Daoy (cell line): ENCODE measurements around the gene AKT1. TPM values are rescaled to one million over a fixed set of nuclear protein-coding genes. Genes with fewer than 3 reads are reported as not detected.
"Not testable (repeated sequence)": the region's sequence is repeated elsewhere in the genome, so short reads cannot be mapped to it uniquely, and the experiment has no call there.

Experiments used
- DNase-seq: peaks from one replicate; pipeline ENCODE4 v3.0.0-alpha.2; 2015; ENCODE audit warnings: low read depth
- total RNA-seq: library from RNA; depleted of rRNA; stranded (reverse); fragments of >200 nt; shearing (Covaris generic); gene quantifications from 2 replicates; pipeline ENCODE4 v1.2.3, GENCODE V29; 2014

Gene AKT1
- total RNA-seq, 1 experiment from 2014 or later = 125 TPM

- DNase-seq = no peak
Measured at GRCh38 chr14:104753528-104754212, 41.9 kb downstream of the AKT1 start.

- DNase-seq = peak; percentile 100
Measured at GRCh38 chr14:104752735-104753527, 42.6 kb downstream of the AKT1 start, which contains the start of gene SIVA1. Gene SIVA1, plus strand, starts transcription at chr14:104753147. Its CDS starts 55 bp downstream, at chr14:104753202.

- DNase-seq = no peak
Measured at GRCh38 chr14:104752423-104752734, 43.2 kb downstream of the AKT1 start.

GRCh38 chr14:104751539-104752422 is 43.8 kb downstream of the AKT1 start:
- no peak for DNase-seq

GRCh38 chr14:104750753-104751057 is 44.8 kb downstream of the AKT1 start:
- DNase-seq = not testable (repeated sequence)

- DNase-seq = no peak
Measured at GRCh38 chr14:104750056-104750752, 45.3 kb downstream of the AKT1 start.

GRCh38 chr14:104749111-104749649 is 46.4 kb downstream of the AKT1 start:
- no peak for DNase-seq

- DNase-seq = no peak
Measured at GRCh38 chr14:104747876-104748275, 47.7 kb downstream of the AKT1 start.

GRCh38 chr14:104746934-104747481 is 48.5 kb downstream of the AKT1 start:
- no peak for DNase-seq

GRCh38 chr14:104746071-104746545 is 49.4 kb downstream of the AKT1 start:
- DNase-seq = no peak

GRCh38 chr14:104745431-104745830 is 50.1 kb downstream of the AKT1 start:
- no peak for DNase-seq

GRCh38 chr14:104744484-104744883 is 51.1 kb downstream of the AKT1 start:
- DNase-seq = no peak

GRCh38 chr14:104743461-104744380 is 51.8 kb downstream of the AKT1 start:
- DNase-seq = no peak

GRCh38 chr14:104742586-104743455 is 52.7 kb downstream of the AKT1 start:
- no peak for DNase-seq

- no peak for DNase-seq
Measured at GRCh38 chr14:104741803-104742251, 53.7 kb downstream of the AKT1 start.

- DNase-seq = no peak
Measured at GRCh38 chr14:104741108-104741802, 54.3 kb downstream of the AKT1 start.

- no peak for DNase-seq
Measured at GRCh38 chr14:104739546-104740516, 55.7 kb downstream of the AKT1 start.
